HCT116 (cell line): ENCODE data around the gene RNF215. TPM values are rescaled to one million over a fixed set of nuclear protein-coding genes. Genes with fewer than 3 reads are reported as not detected.

Experiments
- ELF1 ChIP-seq: IDR thresholded peaks from 2 replicates; pipeline ENCODE4 v1.6.1; 2012; ENCODE audit warnings: low read depth, borderline replicate concordance
- EZH2phosphoT487 ChIP-seq: fragments of 200-600 bp; IDR thresholded peaks from 2 replicates; pipeline ENCODE4 v1.6.1; 2018; ENCODE audit warnings: antibody characterized with exemption, borderline replicate concordance
- FOSL1 ChIP-seq: IDR thresholded peaks from 2 replicates; pipeline ENCODE4 v1.6.1; 2012; ENCODE audit warnings: low read depth
- SIN3A ChIP-seq: IDR thresholded peaks from 2 replicates; pipeline ENCODE4 v1.6.1; 2012; ENCODE audit warnings: low read depth
- total RNA-seq: library from RNA; stranded (reverse); gene quantifications from one replicate; pipeline ENCODE4 v1.2.1, GENCODE V29; 2021; ENCODE audit not compliant: unreplicated experiment

The RNF215 gene
- total RNA-seq, 1 experiment from 2014 or later: 20.2 TPM

- TF ChIP-seq EZH2phosphoT487: no peak
- no peak for TF ChIP-seq SIN3A
- no peak for TF ChIP-seq ELF1
- no peak for TF ChIP-seq FOSL1
Measured at GRCh38 chr22:30332551-30332950, 54.7 kb downstream of the RNF215 start (continued).

Other genes starting within 250 kb of the RNF215 start
- 75.4 TPM for gene LIF, start 140.7 kb downstream of the RNF215 start, total RNA-seq
- gene OSM, start 120.6 kb downstream of the RNF215 start, total RNA-seq: not detected
- gene CASTOR1, start 97.9 kb downstream of the RNF215 start, total RNA-seq: 6.5 TPM
- 18.6 TPM for gene TBC1D10A, start 60.5 kb downstream of the RNF215 start, total RNA-seq
- gene SF3A1, start 30.5 kb downstream of the RNF215 start, total RNA-seq: 230 TPM
- gene CCDC157, start 30.4 kb downstream of the RNF215 start, total RNA-seq: 2.1 TPM
- gene SEC14L2, start 9.6 kb upstream of the RNF215 start, total RNA-seq: 33.5 TPM
- gene MTFP1, start 38.4 kb upstream of the RNF215 start, total RNA-seq: 36.1 TPM
- gene SEC14L3, start 84.6 kb upstream of the RNF215 start, total RNA-seq: not detected
- 12.7 TPM for gene SEC14L4, start 118.3 kb upstream of the RNF215 start, total RNA-seq
- not detected for gene SEC14L6, start 159.3 kb upstream of the RNF215 start, total RNA-seq
- gene GAL3ST1, start 187.3 kb upstream of the RNF215 start, total RNA-seq: 2.1 TPM
- 167 TPM for gene PES1, start 204.5 kb upstream of the RNF215 start, total RNA-seq
- gene TCN2, start 219.8 kb upstream of the RNF215 start, total RNA-seq: 2.2 TPM
- gene SLC35E4, start 248.4 kb upstream of the RNF215 start, total RNA-seq: 6.2 TPM